NCI-H1092 treated with DMSO at 0.1 percent for 48 hours (cell line): ENCODE data around the gene WASHC2C.
"Not testable (repeated sequence)": the region's sequence is repeated elsewhere in the genome, so short reads cannot be mapped to it uniquely, and the experiment has no call there.

ENCODE experiments used
- DNase-seq: peaks from one replicate; lab custom pipeline; 2025; lab: John Stamatoyannopoulos, UW

Gene WASHC2C, protein sequence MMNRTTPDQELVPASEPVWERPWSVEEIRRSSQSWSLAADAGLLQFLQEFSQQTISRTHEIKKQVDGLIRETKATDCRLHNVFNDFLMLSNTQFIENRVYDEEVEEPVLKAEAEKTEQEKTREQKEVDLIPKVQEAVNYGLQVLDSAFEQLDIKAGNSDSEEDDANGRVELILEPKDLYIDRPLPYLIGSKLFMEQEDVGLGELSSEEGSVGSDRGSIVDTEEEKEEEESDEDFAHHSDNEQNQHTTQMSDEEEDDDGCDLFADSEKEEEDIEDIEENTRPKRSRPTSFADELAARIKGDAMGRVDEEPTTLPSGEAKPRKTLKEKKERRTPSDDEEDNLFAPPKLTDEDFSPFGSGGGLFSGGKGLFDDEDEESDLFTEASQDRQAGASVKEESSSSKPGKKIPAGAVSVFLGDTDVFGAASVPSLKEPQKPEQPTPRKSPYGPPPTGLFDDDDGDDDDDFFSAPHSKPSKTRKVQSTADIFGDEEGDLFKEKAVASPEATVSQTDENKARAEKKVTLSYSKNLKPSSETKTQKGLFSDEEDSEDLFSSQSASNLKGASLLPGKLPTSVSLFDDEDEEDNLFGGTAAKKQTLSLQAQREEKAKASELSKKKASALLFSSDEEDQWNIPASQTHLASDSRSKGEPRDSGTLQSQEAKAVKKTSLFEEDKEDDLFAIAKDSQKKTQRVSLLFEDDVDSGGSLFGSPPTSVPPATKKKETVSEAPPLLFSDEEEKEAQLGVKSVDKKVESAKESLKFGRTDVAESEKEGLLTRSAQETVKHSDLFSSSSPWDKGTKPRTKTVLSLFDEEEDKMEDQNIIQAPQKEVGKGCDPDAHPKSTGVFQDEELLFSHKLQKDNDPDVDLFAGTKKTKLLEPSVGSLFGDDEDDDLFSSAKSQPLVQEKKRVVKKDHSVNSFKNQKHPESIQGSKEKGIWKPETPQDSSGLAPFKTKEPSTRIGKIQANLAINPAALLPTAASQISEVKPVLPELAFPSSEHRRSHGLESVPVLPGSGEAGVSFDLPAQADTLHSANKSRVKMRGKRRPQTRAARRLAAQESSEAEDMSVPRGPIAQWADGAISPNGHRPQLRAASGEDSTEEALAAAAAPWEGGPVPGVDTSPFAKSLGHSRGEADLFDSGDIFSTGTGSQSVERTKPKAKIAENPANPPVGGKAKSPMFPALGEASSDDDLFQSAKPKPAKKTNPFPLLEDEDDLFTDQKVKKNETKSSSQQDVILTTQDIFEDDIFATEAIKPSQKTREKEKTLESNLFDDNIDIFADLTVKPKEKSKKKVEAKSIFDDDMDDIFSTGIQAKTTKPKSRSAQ (N-terminal part only)

GRCh38 chr10:45726703-45727420 is at the start of gene WASHC2C:
TSS of gene WASHC2C (plus strand) at chr10:45727266. CDS start at chr10:45727318, 52 bp downstream.
- DNase-seq: peak; percentile 47

GRCh38 chr10:45678467-45678866 is 48.6 kb upstream of the WASHC2C start:
- not testable (repeated sequence) for DNase-seq

GRCh38 chr10:45710200-45710796 is 16.8 kb upstream of the WASHC2C start:
- not testable (repeated sequence) for DNase-seq

DNA sequence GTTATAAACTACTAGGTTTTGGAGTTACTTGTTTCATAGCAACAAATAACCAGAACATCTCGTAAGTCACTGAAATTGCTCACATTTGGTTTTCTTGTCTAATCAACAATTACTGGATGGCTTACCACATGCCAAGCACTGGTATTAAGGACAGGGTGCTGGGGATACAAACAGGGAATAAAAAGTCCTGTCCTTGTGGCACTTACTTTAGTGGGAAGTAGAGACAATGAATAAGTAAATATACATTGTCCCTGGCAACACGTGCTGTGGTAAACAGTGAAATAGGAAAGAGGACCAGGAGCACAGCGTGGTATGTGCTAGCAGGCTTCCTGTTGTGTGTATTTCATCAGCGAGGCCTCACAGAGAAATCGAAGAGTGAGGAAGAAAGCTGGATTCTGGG is 15.8 kb upstream of the WASHC2C start:
- DNase-seq: not testable (repeated sequence)

DNA sequence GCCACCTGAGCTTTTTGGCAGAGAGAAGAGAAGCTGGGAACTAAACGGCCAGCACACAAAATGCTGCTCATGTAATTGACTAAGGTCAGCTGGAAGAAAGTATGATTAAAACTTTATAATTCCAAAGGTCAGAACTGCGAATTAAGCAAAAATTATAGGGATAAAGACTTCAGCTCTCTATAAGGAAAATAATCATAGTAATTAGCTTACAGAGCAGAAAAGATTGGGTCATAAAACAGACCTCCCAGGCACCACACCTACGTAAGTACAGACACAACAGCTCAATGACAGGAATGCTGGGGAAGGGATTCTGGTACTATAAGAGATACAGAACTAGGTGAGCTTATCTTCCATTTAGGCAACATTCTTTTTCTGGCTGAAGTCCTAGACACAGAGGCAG is 10.0 kb upstream of the WASHC2C start:
- DNase-seq: not testable (repeated sequence)

- not testable (repeated sequence) for DNase-seq
Observed at GRCh38 chr10:45717642-45718041, 9.4 kb upstream of the WASHC2C start.

GRCh38 chr10:45721503-45721902 is 5.6 kb upstream of the WASHC2C start:
- DNase-seq: not testable (repeated sequence)

- DNase-seq: not testable (repeated sequence)
Observed at GRCh38 chr10:45723851-45724250, 3.2 kb upstream of the WASHC2C start.

DNA sequence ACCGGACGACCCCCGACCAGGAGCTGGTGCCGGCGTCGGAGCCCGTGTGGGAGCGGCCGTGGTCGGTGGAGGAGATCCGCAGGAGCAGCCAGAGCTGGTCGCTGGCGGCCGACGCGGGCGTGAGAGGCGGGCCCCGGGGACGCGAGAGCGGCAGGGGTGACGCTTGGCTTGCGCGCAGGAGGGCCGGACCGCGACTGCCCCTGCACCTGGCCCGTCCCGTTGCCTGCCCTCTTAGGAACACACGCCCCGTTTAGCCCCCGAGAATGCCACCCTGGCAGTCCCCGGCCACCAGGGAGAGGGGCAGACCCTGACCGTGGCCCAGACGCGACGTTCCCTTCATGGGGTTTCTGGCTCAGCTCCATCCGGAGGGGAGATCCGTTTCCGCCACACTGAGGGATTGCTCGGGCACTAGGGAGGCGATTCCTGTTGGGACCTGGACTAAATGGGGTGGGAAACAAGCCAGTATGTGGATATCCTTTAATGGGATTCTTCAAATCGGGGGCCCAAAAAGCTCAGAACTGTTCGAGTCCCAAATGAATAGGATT is 427 bp downstream of the WASHC2C start:
- DNase-seq: not testable (repeated sequence)

DNA sequence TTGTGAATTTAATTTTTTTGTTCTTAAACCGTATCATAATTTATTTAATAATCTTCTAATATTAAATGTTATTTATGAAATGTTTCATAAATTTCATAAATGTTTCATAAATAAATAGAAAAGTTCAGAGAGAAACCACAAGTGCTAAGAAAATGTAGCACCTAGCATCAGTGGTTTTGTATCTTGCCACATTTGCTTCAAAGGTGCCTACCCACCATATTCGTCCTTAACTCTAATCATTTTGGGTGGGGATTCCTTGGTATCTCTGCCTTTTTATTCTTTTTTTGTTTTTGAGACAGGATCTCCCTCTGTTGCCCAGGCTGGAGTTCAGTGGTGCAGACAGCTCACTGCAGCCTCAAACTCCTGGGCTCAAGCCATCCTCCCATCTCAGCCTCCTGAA is 7.4 kb downstream of the WASHC2C start:
- not testable (repeated sequence) for DNase-seq

- DNase-seq: not testable (repeated sequence)
Observed at GRCh38 chr10:45734867-45735266, 7.8 kb downstream of the WASHC2C start.

GRCh38 chr10:45741559-45741958 is 14.5 kb downstream of the WASHC2C start:
- DNase-seq: not testable (repeated sequence)

DNA sequence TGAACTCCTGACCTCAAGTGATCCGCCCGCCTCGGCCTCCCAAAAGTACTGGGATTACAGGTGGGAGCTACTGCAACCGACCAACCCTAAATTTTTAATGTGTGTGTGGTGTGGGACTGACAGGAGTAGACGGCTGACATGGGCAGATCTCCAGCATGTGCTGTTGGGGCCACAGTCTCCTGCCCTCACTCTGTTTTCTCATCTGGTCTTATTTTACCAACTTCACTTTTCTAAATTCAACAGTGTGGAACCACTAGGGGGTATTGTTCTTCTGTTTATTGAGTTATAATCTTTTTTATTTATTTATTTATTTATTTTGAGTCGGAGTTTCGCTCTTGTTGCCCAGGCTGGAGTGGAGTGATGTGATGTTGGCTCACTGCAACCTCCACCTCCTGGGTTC is 14.9 kb downstream of the WASHC2C start:
- DNase-seq: not testable (repeated sequence)

DNA sequence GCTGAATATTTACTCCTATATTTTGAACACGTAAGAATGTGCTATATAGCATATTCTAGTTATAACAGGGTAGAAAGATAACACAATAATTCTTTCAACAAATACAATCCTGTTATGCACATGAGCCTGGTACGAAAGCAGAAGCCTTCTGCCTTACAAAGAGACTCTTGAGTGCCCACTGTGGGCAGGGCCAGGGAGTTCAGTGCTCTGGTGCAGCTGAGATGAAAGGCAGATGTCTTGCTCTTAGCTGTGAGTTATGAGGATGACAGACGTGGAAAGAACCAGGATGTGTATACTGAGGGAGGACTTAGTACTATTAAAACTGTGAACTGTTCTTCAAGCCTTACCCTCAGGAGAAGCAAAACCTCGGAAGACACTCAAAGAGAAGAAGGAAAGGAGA is 24.1 kb downstream of the WASHC2C start:
- DNase-seq: not testable (repeated sequence)

GRCh38 chr10:45752210-45752609 is 25.1 kb downstream of the WASHC2C start:
- not testable (repeated sequence) for DNase-seq

DNA sequence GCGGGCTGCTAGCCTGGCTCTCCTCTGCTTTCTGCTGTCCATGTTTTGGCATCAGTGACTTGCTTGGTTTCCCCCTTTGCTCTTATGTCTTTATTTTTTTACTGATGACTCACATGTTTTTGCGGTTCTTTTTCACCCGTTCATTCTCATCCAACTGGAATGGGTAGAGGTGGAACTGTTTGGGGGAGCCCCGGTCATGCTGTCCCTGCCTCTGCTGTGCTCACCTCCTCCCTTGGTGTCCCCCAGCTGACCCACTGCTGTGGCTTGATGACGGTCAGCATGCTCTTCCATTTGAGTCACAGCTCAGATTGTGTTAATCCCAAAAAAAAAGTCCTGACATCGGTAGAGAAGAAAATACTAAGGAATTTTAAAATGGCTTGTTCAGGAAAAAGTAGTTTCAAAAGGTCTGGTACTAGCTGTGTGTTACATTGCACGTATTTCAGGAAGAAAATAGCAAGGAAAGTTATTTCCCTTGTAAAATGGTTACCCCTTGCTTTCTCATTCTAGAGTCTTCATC is 27.0 kb downstream of the WASHC2C start:
- DNase-seq: not testable (repeated sequence)

- DNase-seq: not testable (repeated sequence)
Observed at GRCh38 chr10:45755083-45755482, 28.0 kb downstream of the WASHC2C start.

DNA sequence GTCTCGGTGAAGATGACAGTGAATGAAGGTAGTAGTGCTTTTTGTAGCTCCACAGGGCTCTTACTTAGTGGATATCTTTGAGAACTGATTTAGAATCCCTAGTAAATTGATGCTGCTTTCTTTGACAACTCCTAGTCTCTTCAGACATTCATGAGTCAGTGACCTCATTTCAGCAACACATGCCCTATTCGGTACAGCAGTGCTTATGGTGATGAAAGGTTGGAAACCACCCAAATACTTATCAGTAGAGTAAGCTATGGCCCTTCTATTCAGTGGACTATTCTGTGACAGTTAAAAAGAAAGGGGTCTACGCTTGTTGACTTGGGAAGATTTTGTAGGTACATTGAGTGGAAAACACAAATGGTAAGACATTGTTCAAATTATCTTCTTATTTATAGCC is 29.0 kb downstream of the WASHC2C start:
- not testable (repeated sequence) for DNase-seq

DNA sequence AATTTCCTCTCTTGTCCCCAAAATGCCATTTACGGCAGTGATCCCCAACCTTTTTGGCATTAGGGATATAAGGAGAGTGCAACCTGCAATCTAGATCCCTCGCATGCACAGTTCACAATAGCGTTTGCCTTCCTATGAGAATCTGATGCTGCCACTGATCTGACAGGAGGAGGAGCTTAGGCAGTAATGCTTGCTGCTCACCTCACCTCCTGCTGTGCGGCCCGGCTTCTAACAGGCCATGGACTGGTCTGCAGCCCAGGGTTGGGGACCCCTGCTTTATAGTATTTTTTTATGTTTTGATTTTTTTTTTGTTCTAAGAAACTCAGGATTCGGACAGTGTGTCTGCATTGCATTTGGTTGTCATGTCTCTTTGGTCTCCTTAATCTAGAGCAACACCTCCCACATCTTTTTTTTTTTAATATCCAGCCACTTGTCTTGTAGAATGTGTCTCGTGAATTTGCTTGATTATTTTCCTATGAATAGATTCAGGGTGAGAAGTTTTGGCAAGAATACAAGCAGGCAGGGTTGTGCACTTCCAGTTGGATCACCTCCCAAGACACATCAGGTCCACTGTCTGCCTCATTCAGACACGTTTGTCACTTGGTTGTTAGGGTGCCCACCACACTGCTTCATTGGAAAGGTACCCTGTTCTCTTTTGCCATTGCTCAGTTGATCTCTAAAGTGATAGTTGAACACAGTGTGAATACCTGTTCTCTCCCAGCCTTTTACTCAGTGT is 30.8 kb downstream of the WASHC2C start:
- DNase-seq: not testable (repeated sequence)
